Mucosa of rectum (tissue), 2 donors: ENCODE data around the gene KCNJ9.
"Not testable (repeated sequence)": the region's sequence is repeated elsewhere in the genome, so short reads cannot be mapped to it uniquely, and the experiment has no call there.

ENCODE experiments used
- H3K27ac ChIP-seq, 2 donors: one replicate each; pipeline ENCODE4 v1.7.0; 2013; ENCODE audit warnings: inconsistent platforms in 2 of 2, low read depth in 2 of 2, low read length in 2 of 2
- H3K27me3 ChIP-seq, 2 donors: one replicate each; pipeline ENCODE4 v1.7.0; 2013; ENCODE audit warnings: low read length in 2 of 2; ENCODE audit not compliant: control insufficient read depth in 2 of 2, insufficient read depth in 2 of 2
- H3K36me3 ChIP-seq, 2 donors: one replicate each; pipeline ENCODE4 v1.7.0; 2013; ENCODE audit warnings: low read length in 2 of 2; ENCODE audit not compliant: control insufficient read depth in 2 of 2, insufficient read depth in 2 of 2
- H3K4me1 ChIP-seq, 2 donors: one replicate each; pipeline ENCODE4 v1.7.0; 2013; ENCODE audit warnings: low read length in 2 of 2, mild to moderate bottlenecking in 1 of 2; ENCODE audit not compliant: control insufficient read depth in 2 of 2, insufficient read depth in 2 of 2
- H3K4me3 ChIP-seq, 2 donors: one replicate each; pipeline ENCODE4 v1.7.0; 2013; ENCODE audit warnings: low read length in 2 of 2
- H3K9ac ChIP-seq, 2 donors: one replicate each; pipeline ENCODE4 v1.7.0; 2013; ENCODE audit warnings: low read length in 2 of 2, low read depth in 1 of 2, mild to moderate bottlenecking in 1 of 2
- H3K9me3 ChIP-seq, 2 donors: one replicate each; pipeline ENCODE4 v1.7.0; 2013; ENCODE audit warnings: low read length in 2 of 2; ENCODE audit not compliant: control insufficient read depth in 2 of 2
- donor health status: healthy.
- donor health status: Normal muscosa, but diverticular disease.

The KCNJ9 gene

GRCh38 chr1:160050182-160050581 is 31.2 kb upstream of the KCNJ9 start:
- H3K27me3 ChIP-seq, H3K4me1 ChIP-seq, H3K4me3 ChIP-seq, H3K36me3 ChIP-seq, H3K9ac ChIP-seq, H3K9me3 ChIP-seq, H3K27ac ChIP-seq: not testable (repeated sequence)

DNA sequence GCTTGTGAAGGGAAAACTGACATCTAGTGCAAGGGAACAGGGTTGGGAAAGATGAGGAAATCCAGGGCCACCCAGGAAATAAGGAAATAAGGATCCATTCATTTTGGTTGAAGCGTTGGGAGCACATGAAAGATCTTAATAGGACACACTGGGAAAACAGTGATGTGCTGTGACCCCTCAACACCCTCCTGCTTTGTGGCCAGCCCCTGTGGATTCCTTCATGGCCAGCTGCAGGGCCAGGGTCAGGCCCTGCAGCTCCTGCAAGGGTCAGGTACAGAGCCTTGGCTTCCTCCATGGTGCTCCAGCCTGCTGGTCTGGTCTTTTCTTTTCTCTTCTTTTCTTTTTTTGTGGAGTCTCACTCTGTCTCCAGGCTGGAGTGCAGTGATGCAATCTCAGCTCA is 30.7 kb upstream of the KCNJ9 start:
- H3K4me1 ChIP-seq = peaks cover 3 to 6% of the 10 kb centered on the region in 2 donors
- H3K36me3 ChIP-seq = no peaks in the 10 kb centered on the region
- no peak overlapping the region for H3K9ac ChIP-seq
- H3K27ac ChIP-seq = no peak overlapping the region
- peaks cover 7 to 8% of the 10 kb centered on the region in 2 donors for H3K27me3 ChIP-seq
- no peak overlapping the region for H3K4me3 ChIP-seq
- no peaks in the 10 kb centered on the region for H3K9me3 ChIP-seq

GRCh38 chr1:160052936-160053335 is 28.4 kb upstream of the KCNJ9 start:
- Histone ChIP-seq H3K36me3 (no peaks in the 10 kb centered on the region), H3K9me3 (no peaks in the 10 kb centered on the region), H3K27ac (no peak overlapping the region), H3K27me3 (peaks cover 7 to 8% of the 10 kb centered on the region in 2 donors), H3K4me1 (no peaks in the 10 kb centered on the region), H3K9ac (no peak overlapping the region), H3K4me3 (no peak overlapping the region)

DNA sequence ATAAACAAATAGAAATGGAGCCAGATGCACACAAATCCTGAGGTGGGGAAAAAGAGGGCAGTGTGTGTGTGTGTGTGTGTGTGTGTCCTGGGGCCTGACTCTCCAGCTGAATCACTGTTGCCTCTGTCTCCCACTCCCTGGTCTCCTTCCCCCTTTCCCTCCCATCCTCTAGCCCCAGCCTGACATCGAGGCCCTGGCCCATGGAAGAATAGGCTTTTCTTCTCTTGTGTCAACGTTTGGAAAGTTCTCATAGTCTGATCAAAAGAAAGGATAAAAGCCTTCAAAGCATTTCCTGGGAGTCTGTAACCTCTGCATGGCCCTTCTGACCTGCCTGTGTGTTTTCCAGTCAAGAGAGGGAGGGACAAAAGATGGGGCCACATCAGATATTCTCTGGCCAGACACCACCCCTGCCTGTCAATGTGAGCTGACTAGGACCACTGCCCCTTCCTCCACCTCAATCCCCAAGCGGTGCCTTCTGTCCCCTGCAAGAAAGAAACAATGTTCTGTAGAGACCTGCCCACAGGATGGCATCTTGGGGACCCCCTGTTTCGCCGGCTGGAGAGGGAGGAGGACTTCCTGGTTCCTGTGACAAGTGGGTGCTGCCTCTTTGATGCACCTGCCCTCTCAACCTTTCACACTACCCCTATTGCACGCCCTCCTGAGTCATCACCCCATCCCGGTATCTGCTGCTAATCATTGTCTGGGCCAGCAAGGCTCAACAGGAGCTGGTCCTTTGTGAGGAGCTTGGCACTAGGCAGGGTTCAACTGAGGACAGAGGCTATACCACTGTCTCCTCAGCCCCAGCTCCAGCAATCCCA is 27.6 kb upstream of the KCNJ9 start:
- H3K4me3 ChIP-seq = no peak overlapping the region

GRCh38 chr1:160056648-160057169 is 24.6 kb upstream of the KCNJ9 start:
- Histone ChIP-seq H3K4me1 (no peaks in the 10 kb centered on the region), H3K36me3 (no peaks in the 10 kb centered on the region), H3K4me3 (no peak overlapping the region), H3K27ac (no peak overlapping the region), H3K27me3 (peaks cover 4 to 8% of the 10 kb centered on the region in 2 donors), H3K9ac (no peak overlapping the region), H3K9me3 (no peaks in the 10 kb centered on the region)

More for the DNA sequence above, 27.6 kb upstream of the KCNJ9 start:
- H3K27ac ChIP-seq = no peak overlapping the region
- no peaks in the 10 kb centered on the region for H3K36me3 ChIP-seq
- H3K27me3 ChIP-seq = peaks cover 7 to 8% of the 10 kb centered on the region in 2 donors
- no peaks in the 10 kb centered on the region for H3K4me1 ChIP-seq
- no peak overlapping the region for H3K9ac ChIP-seq
- H3K9me3 ChIP-seq = no peaks in the 10 kb centered on the region

- H3K4me1 ChIP-seq = no peaks in the 10 kb centered on the region
- no peaks in the 10 kb centered on the region for H3K9me3 ChIP-seq
- H3K36me3 ChIP-seq = no peaks in the 10 kb centered on the region
- H3K27ac ChIP-seq = no peak overlapping the region
- peaks cover 2 to 4% of the 10 kb centered on the region in 2 donors for H3K27me3 ChIP-seq
- H3K9ac ChIP-seq = no peak overlapping the region
- no peak overlapping the region for H3K4me3 ChIP-seq
These were observed 23.3 kb upstream of the KCNJ9 start for GRCh38 chr1:160058087-160058486.

- Histone ChIP-seq H3K4me1 (no peaks in the 10 kb centered on the region), H3K4me3 (no peak overlapping the region), H3K27ac (no peak overlapping the region)
These were observed 19.7 kb upstream of the KCNJ9 start for GRCh38 chr1:160061369-160062229.

DNA sequence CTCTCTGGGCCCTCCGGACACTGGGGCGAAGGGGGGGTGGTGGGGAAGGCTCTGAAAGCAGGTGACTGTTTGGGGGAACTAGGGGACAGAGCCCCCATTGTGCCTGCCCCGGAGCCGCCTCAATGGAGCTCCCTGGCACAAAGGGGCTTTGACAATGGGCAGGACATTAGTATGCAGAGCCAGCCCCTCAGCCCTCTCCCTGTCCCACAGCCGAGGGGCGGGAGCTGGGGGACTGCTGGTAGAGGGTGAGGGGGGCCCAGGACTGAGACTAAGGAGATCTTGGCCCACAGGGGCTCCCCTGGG is 19.2 kb upstream of the KCNJ9 start:
- no peak overlapping the region for H3K4me3 ChIP-seq
- no peaks in the 10 kb centered on the region for H3K4me1 ChIP-seq
- no peak overlapping the region for H3K27ac ChIP-seq
- no peaks in the 10 kb centered on the region for H3K36me3 ChIP-seq
- peaks cover 0 to 4% of the 10 kb centered on the region in 2 donors for H3K27me3 ChIP-seq
- H3K9me3 ChIP-seq = no peaks in the 10 kb centered on the region
- no peak overlapping the region for H3K9ac ChIP-seq

More at GRCh38 chr1:160061369-160062229, 19.7 kb upstream of the KCNJ9 start:
- peaks cover 0 to 4% of the 10 kb centered on the region in 2 donors for H3K27me3 ChIP-seq
- no peaks in the 10 kb centered on the region for H3K9me3 ChIP-seq
- no peak overlapping the region for H3K9ac ChIP-seq
- no peaks in the 10 kb centered on the region for H3K36me3 ChIP-seq

DNA sequence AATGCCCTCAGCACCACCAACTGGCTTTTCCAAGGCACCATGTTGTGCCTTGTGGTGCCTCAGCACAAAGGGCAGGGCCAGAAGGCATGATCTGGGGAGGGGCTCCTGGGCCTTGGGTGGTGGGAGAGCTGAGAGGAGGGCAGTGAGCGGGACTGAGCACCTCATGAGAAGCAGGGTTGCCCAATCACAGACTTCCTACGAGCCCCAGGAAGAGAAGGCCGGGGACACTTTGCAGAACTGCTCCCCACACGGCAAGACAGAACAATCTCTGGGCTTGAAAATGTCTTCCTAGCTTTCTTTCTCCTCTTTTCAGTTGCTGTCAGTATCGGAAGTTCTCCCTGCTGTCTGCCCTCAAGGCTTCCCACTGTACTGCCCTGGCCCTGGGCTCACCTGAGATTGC is 18.2 kb upstream of the KCNJ9 start:
- no peak overlapping the region for H3K27ac ChIP-seq
- H3K27me3 ChIP-seq = peaks cover 0 to 4% of the 10 kb centered on the region in 2 donors
- H3K36me3 ChIP-seq = no peaks in the 10 kb centered on the region
- no peaks in the 10 kb centered on the region for H3K4me1 ChIP-seq
- H3K9ac ChIP-seq = no peak overlapping the region
- H3K4me3 ChIP-seq = no peak overlapping the region
- no peaks in the 10 kb centered on the region for H3K9me3 ChIP-seq

DNA sequence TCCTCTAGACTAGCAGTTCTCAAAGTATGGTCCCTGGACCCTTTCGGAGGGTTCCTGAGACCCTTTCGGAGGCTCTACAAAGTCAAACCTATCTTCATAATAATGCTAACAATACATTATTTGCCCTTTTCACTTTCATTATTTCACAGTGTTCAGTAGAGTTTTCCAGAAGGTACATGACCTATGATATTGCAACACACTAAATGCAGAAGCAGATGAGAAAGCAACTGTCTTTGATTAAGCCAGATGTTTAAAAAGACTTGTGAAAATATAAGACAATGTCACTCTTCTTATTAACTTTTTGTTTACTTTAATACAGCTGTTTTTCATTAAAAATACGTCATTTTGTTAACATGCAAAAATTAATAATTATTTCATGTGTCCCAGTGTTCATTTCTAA is 17.2 kb upstream of the KCNJ9 start:
- no peaks in the 10 kb centered on the region for H3K4me1 ChIP-seq

More for the DNA sequence above, 17.2 kb upstream of the KCNJ9 start:
- H3K4me3 ChIP-seq = no peak overlapping the region
- H3K27ac ChIP-seq = no peak overlapping the region
- peaks cover 0 to 4% of the 10 kb centered on the region in 2 donors for H3K27me3 ChIP-seq
- no peaks in the 10 kb centered on the region for H3K36me3 ChIP-seq
- no peaks in the 10 kb centered on the region for H3K9me3 ChIP-seq
- H3K9ac ChIP-seq = no peak overlapping the region
